Measurements from ENCODE around the gene DNM3.

DNA sequence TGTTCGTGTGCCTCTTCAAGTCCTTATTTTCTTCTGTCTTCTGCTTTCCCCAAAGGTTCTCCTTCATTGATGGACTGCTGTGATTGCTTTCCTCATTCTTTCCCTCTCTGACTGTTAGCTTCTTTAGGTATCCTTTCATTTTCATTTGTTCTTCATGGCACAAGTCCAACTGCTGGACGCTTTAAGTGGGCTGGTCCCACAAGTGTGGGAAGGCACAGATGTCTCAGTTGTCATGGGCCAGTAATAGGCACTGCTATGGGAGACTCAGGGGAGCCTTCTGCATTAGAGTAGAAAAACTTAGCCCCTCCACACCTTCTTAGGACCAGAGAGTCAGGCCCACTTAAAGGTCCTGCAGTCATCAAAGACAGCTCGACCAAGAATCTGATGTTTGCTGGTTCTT lies 456.8 kb downstream of the DNM3 start:
- TF ChIP-seq POLR2AphosphoS5 (IDR thresholded peaks at IDR 0.05) = no peak
- TF ChIP-seq, protein P1, sequence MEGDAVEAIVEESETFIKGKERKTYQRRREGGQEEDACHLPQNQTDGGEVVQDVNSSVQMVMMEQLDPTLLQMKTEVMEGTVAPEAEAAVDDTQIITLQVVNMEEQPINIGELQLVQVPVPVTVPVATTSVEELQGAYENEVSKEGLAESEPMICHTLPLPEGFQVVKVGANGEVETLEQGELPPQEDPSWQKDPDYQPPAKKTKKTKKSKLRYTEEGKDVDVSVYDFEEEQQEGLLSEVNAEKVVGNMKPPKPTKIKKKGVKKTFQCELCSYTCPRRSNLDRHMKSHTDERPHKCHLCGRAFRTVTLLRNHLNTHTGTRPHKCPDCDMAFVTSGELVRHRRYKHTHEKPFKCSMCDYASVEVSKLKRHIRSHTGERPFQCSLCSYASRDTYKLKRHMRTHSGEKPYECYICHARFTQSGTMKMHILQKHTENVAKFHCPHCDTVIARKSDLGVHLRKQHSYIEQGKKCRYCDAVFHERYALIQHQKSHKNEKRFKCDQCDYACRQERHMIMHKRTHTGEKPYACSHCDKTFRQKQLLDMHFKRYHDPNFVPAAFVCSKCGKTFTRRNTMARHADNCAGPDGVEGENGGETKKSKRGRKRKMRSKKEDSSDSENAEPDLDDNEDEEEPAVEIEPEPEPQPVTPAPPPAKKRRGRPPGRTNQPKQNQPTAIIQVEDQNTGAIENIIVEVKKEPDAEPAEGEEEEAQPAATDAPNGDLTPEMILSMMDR (IDR thresholded peaks at IDR 0.05) = no peak
